ENCODE results near the gene PSMC3.

The PSMC3 gene

GRCh38 chr11:47393163-47394049 lies 32.8 kb downstream of the PSMC3 start:
- no peak for DNase-seq

- no peak for DNase-seq
These were observed 33.6 kb downstream of the PSMC3 start for GRCh38 chr11:47392546-47393162.

GRCh38 chr11:47391711-47392432 lies 34.4 kb downstream of the PSMC3 start:
- DNase-seq, result no peak

DNA sequence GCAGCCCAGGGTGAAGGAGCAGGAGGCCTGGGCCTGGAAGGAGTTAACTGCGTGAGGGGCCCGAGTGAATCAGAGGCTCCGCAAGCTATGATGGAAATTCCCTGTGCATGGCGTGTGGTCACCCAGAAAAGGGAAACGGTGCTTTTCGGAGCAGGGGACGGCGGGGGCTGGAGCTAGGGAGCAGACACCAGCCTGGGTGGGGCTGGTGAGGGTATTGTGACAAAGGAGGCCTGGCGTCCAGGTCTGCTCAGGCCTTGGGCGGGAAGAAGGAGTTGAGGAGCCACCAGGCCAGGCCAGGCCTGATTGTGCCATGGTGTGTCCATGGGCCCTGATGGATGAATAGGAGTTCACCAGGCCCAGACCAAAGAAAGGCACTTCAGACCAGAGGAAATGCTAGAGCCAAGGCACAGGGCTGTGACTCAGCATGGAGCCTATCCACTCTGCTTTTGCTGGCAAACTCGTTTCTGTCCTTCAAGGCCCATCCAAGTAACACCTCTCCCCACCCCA lies 35.1 kb downstream of the PSMC3 start:
- DNase-seq, result peak; percentile 28 to 70

GRCh38 chr11:47390422-47390760 lies 35.8 kb downstream of the PSMC3 start:
- no peak for DNase-seq

- no peak for DNase-seq
These were observed 36.4 kb downstream of the PSMC3 start for GRCh38 chr11:47389577-47390421.

DNA sequence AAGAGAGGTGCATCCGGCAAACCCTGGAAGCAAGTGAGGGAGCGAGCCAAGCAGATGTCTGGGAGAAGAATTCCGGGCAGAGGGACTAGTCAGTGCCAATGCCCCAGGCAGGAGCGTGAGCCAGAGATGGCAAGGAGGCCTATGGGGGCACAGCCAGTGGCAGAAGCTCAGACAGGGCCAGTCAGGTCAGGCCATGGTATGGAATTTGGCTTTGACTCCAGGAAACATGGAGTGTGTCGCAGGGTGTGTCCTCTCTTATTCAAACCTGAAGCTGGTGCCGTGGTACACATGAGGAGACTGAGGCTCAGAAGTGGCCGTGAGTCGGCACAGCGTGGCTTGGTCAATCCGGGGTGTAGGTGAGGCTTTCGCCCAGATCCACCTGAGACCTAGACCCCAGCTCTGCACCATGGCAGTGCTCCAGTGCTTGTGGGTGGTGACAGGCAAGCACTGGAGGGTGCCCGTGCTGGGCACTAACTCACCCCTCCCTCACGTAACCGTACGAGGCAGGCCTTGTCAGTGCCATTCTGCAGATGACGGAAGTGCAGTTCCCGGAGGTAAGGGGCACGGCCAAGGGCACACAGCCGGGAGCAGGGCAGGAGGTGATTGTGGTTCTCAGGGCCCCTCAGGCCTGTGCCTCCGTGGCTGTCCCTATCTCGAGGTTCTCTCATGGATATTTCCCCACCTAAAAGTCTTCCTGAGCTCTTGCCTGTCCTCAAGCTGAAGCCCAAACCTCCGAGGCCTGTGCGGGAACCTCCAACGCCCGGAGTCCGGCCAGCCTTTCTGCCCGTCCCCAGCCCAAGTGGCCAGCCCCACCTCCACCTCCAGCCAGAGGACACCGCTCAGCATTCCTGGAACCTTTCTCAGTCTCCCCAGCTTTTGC lies 37.3 kb downstream of the PSMC3 start:
- no peak for DNase-seq

GRCh38 chr11:47387944-47388696 lies 38.1 kb downstream of the PSMC3 start:
- no peak for DNase-seq

- no peak for DNase-seq
These were observed 41.7 kb downstream of the PSMC3 start for GRCh38 chr11:47384498-47384897.

GRCh38 chr11:47383071-47383470 lies 43.2 kb downstream of the PSMC3 start:
- DNase-seq, result no peak

- no peak for DNase-seq
These were observed 46.2 kb downstream of the PSMC3 start for GRCh38 chr11:47380078-47380477.

DNA sequence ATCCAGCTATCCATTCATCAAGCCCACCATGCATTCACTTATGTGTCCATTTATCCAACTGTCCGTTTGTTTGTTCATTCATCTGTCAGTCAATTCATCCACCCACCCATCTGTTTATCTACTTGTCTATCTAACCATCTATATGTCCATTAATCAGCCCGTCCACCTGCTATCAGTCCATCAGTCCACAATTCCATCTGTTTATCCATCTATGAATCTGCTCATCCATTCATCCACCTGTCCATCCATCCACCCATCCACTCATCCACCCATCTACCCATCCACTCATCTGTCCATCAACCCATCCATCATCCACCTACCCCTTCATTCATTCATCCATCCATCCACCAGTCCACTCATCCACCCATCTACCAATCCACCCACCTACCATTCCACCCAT lies 46.9 kb downstream of the PSMC3 start:
- DNase-seq, result no peak

GRCh38 chr11:47378836-47379170 lies 47.4 kb downstream of the PSMC3 start:
- no peak for DNase-seq

DNA sequence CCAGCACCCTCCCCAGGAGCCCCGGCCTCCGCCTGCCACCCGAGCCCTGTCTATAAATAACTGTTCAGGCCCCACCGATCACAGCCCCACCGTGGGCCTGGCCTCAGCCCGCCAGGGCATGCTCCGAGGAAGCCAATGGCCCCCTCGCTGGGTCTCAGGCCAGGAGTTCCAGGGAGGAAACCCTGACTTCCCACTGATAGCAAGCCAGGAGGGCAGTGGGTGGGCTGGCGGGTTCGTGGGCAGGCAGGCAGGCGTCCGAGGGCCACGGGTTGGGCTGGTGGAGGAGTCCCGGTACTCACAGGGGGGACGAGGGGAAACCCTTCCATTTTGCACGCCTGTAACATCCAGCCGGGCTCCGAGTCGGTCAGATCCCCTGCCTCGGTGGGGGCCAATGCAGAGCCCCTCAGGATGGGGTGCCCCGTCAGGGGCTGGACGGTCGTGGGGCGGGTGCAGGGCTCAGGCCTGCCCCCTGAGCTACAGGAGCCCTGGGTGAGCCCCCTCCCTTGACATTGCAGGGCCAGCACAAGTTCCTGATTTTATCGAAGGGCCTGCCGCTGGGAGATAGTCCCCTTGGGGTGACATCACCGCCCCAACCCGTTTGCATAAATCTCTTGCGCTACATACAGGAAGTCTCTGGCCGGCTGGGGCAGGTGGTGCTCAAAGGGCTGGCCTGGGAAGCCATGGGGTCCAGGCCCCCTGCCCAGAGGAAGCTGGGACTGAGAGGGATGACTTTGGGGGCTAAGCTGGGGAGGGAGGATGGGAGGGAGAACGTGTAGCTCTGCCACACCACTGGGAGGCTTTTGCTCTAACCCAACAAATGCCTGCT lies 48.0 kb downstream of the PSMC3 start, which contains the start of gene SPI1:
SPI1 (minus strand) TSS at position 538 of the 826 bp plus-strand sequence; CDS start at position 344, 194 bp downstream.
- DNase-seq, result peak in 1 of 2 donors; percentile 74

GRCh38 chr11:47377571-47378009 lies 48.6 kb downstream of the PSMC3 start:
- DNase-seq, result no peak

DNA sequence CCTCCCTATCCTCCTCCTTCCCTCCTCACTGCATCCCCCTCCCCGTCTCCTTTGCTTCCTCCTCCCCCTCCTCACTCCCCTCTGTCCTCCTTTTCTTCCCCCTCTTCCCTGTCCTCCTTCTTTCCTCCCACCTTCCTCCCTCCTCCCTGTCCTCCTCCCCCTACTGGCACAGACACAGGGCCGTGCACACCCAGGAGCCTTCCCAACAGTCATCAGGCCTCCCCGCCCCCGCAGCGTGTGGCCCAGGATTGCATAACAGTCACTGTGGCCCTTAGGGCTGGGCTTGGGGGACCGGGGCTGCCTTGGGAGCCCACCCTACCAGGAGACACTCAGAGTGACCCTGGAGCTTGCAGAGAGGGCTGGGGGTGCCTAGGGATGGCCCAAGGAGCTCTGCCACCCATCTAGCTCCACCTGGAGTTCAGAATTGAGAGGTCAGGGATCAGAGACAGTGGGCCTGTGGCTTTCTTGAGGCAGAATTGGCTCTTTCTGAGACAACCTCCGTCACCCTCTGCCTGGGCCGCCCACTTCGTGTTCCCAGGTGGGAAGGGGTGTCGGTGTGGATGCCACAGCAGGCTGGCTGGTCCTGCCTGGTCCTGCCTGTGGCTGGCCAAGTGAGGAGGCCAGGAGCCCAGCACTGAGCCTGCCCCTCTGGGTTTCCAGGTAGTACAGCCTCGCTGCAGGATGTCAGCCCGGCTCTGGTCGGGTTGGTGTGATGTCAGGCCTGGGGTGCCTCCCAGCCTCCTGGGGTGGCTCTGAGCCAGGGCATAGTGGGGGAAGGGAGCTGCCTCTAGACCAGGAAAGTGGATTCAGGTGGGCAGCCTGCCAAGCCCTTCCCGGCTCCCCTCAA lies 49.5 kb downstream of the PSMC3 start:
- DNase-seq, result no peak

GRCh38 chr11:47376107-47376524 lies 50.1 kb downstream of the PSMC3 start:
- no peak for DNase-seq

- no peak for DNase-seq
These were observed 50.6 kb downstream of the PSMC3 start for GRCh38 chr11:47375546-47376085.

All from CD4-positive, alpha-beta T cell treated with Interferon alpha-2 for 1 hour (primary cell).